Kidney (tissue), 14 donors: ENCODE results near the gene ADAMTS15. TPM values are rescaled to one million over a fixed set of nuclear protein-coding genes. Genes with fewer than 3 reads are reported as not detected.

Source experiments
- DNase-seq, 5 donors: peaks; one replicate each; pipeline ENCODE4 v3.0.0-alpha.2; 2013 to 2020
- FAIRE-seq: peaks from 2 replicates; lab custom pipeline; 2012; peaks lifted over from hg19 to GRCh38; lab: Jason Lieb, UNC
- H3K27ac ChIP-seq, 2 donors: one replicate each; pipeline ENCODE4 v1.7.0; 2013; ENCODE audit warnings: low read depth in 2 of 2, low read length in 2 of 2, inconsistent platforms in 1 of 2
- H3K27me3 ChIP-seq: one replicate; pipeline ENCODE4 v1.7.1; 2013; ENCODE audit warnings: low read length, inconsistent platforms; ENCODE audit not compliant: control insufficient read depth, insufficient read depth
- H3K36me3 ChIP-seq, 3 donors: one replicate each; pipeline versions ENCODE4 v1.7.0 to v1.7.1; 2013; ENCODE audit warnings: low read length in 3 of 3, control low read depth in 1 of 3, inconsistent platforms in 1 of 3; ENCODE audit not compliant: insufficient read depth in 3 of 3, control insufficient read depth in 2 of 3
- H3K4me1 ChIP-seq, 3 donors: one replicate each; pipeline versions ENCODE4 v1.7.0 to v1.7.1; 2013; ENCODE audit warnings: low read length in 3 of 3, inconsistent platforms in 1 of 3, low read depth in 1 of 3; ENCODE audit not compliant: control insufficient read depth in 2 of 3, insufficient read depth in 2 of 3
- H3K4me3 ChIP-seq, 3 donors: one replicate each; pipeline versions ENCODE4 v1.7.0 to v1.8.1; 2013; ENCODE audit warnings: low read length in 3 of 3, control low read depth in 1 of 3, inconsistent platforms in 1 of 3
- H3K9ac ChIP-seq, 3 donors: one replicate each; pipeline versions ENCODE4 v1.7.0 to v1.7.1; 2013; ENCODE audit warnings: low read length in 3 of 3, control low read depth in 1 of 3, inconsistent platforms in 1 of 3
- H3K9me3 ChIP-seq, 3 donors: one replicate each; pipeline versions ENCODE4 v1.7.0 to v1.7.1; 2013; ENCODE audit warnings: low read length in 3 of 3, control low read depth in 1 of 3, inconsistent platforms in 1 of 3; ENCODE audit not compliant: control insufficient read depth in 2 of 3, insufficient read depth in 1 of 3
- intact Hi-C: fragments of 100-400 bp; cut with DNase I; formaldehyde crosslinking; loops from one replicate; pipeline ENCODE4 v1.11.1; 2022
- polyA plus RNA-seq: library from polyadenylated mRNA; stranded (reverse); fragments of 350-450 nt; fragmentation: Illumina TruSeq; extraction: RNeasy Lipid Tissue Mini Kit (QIAGEN cat#74804); gene quantifications from one replicate; pipeline ENCODE4 v1.2.3, GENCODE V29; 2014; ENCODE audit warnings: low read depth, low replicate concordance; ENCODE audit not compliant: insufficient read depth
- total RNA-seq: library from RNA; stranded (reverse); fragmentation: NEBNext Ultra II Directional; extraction: Animal tissue kit (Norgen Biotek cat#: 25700); gene quantifications from one replicate; pipeline ENCODE4 v1.2.1, GENCODE V29; 2021
- TF ChIP-seq, protein P1 (sequence below): IDR thresholded peaks from 3 replicates; pipeline ENCODE4 v1.5.1; 2012; ENCODE audit warnings: mild to moderate bottlenecking, moderate library complexity, borderline replicate concordance; ENCODE audit not compliant: insufficient read depth; ENCODE audit errors: extremely low read depth
- donor health status: control.
- donor health status: control.
- donor health status: control.
- donor health status: control.
- donor health status: control.
- donor health status: DM: yes; HTN: yes; CAD: no.
- donor health status: Normal renal cell carcinoma (clear cell type).

The ADAMTS15 gene
- total and polyA plus RNA-seq, 2 donors from 2014 or later, result 3.6 to 6.2 TPM

DNA sequence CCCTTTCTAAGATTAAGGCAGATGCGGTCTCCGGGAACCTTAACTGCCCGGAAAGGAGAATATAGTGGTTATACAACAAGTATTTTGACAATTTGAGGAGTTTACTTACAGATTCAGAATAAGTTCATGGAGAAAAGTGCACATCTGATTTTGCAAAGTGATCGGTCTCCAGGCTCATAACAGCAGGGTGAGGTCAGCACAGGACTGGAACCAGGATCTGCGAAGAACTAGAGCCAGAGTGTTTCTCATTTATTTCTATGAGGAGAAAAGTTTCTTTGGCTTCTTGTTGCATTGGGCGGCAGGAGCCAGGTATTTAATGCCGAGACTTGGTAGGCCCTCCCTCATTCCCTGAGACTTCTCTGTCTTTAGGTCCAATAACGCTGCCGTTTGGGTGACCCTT is 3.7 kb downstream of the ADAMTS15 start:
- Histone ChIP-seq H3K4me1 (peaks cover 4 to 16% (median 7%) of the 10 kb centered on the region in 3 donors), H3K36me3 (no peaks in the 10 kb centered on the region), H3K27me3 (no peaks in the 10 kb centered on the region), H3K9me3 (no peaks in the 10 kb centered on the region), H3K4me3 (peak overlapping the region in 2 of 3 donors; percentile 7 to 60), H3K27ac (peak overlapping the region in 1 of 2 donors; percentile 16), H3K9ac (peak overlapping the region in 1 of 3 donors; percentile 42)
- TF ChIP-seq, protein P1, sequence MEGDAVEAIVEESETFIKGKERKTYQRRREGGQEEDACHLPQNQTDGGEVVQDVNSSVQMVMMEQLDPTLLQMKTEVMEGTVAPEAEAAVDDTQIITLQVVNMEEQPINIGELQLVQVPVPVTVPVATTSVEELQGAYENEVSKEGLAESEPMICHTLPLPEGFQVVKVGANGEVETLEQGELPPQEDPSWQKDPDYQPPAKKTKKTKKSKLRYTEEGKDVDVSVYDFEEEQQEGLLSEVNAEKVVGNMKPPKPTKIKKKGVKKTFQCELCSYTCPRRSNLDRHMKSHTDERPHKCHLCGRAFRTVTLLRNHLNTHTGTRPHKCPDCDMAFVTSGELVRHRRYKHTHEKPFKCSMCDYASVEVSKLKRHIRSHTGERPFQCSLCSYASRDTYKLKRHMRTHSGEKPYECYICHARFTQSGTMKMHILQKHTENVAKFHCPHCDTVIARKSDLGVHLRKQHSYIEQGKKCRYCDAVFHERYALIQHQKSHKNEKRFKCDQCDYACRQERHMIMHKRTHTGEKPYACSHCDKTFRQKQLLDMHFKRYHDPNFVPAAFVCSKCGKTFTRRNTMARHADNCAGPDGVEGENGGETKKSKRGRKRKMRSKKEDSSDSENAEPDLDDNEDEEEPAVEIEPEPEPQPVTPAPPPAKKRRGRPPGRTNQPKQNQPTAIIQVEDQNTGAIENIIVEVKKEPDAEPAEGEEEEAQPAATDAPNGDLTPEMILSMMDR, result no peak
- FAIRE-seq (no peak), DNase-seq (no peak)
- intact Hi-C loops, result no loop called here

DNA sequence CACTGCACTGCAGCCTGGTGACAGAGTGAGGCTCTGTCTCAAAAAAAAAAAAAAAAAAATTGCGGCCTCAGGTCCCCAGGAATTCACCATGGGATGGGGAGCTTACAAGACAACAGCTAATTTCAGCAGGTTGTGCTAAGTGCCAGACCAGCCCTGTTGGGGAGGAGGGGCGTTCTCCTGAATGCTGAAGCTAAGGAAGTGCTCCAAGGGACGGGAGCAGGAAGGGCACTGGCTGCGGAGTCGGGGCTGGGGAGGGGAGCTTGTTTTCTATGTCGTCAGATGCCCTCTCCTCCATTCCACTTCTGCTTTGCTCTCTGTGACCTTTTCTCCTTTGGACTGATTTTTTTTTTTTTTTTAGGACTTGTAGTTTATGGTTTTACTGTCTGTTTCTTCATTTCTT is 4.5 kb downstream of the ADAMTS15 start:
- TF ChIP-seq, protein P1, result no peak
- Histone ChIP-seq H3K9me3 (no peaks in the 10 kb centered on the region), H3K27ac (no peak overlapping the region), H3K4me1 (peaks cover 7 to 16% (median 8%) of the 10 kb centered on the region in 3 donors), H3K27me3 (no peaks in the 10 kb centered on the region), H3K4me3 (no peak overlapping the region), H3K36me3 (no peaks in the 10 kb centered on the region), H3K9ac (no peak overlapping the region)
- intact Hi-C loops, result no loop called here
- peak in 2 of 5 donors; percentile 42 to 80 for DNase-seq
- FAIRE-seq, result no peak

DNA sequence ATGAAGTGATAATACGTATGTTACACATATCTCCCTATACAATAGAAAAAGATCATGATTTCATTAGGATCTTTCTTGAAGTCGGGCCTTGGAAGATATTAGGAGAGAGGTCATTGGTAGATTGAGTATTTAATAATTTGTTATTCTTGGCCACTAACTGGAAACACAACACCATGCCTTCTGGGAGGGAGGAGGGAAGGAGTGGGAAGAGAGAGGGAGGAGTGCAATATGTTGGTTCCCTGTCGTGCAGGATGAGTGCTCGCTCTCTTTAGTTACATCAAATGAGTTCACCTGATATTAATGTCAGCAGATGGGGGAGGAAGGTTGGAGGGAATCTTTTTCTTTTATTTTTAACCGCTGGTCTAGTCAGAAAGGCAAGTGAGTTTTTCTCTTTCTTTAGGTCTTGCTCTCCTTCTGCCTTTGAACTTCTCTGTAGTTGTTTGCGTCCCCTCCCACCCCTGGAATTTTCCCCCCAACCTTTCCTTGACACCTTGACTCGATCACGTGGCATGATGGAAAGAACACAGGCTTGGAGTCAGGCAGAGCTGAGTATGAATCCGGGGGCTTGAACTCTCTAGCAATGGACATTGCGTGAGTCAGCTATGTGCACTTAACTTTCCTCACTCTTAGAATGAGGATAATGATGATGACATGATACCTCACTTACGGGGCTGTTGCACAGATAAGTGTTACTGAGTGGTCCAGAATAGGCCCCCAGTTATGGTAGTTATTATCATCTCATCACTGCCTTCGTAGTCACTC is 6.2 kb downstream of the ADAMTS15 start:
- Histone ChIP-seq H3K27ac (no peak overlapping the region), H3K9ac (no peak overlapping the region), H3K36me3 (no peaks in the 10 kb centered on the region), H3K27me3 (no peaks in the 10 kb centered on the region), H3K9me3 (no peaks in the 10 kb centered on the region), H3K4me1 (peaks cover 7 to 19% (median 14%) of the 10 kb centered on the region in 3 donors), H3K4me3 (no peak overlapping the region)
- no peak for FAIRE-seq
- peak in 2 of 5 donors; percentile 85 to 86 for DNase-seq
- TF ChIP-seq, protein P1, result no peak
- intact Hi-C loops, result no loop called here
